AG04450 (cell line): ENCODE data around the gene CNTN6. TPM values are rescaled to one million over a fixed set of nuclear protein-coding genes. Genes with fewer than 3 reads are reported as not detected.

Source experiments
- CTCF ChIA-PET: fragments of 300-600, 350-600 bp; formaldehyde crosslinking; extraction: SDS; loops from one replicate; lab custom pipeline; 2022; ENCODE audit warnings: antibody characterized with exemption, inconsistent platforms; lab: Charles Lee
- POLR2A ChIA-PET: fragments of 350-600 bp; formaldehyde crosslinking; extraction: SDS; loops from one replicate; lab custom pipeline; 2021; ENCODE audit warnings: antibody characterized with exemption, inconsistent platforms; lab: Yijun Ruan, JAX
- DNase-seq: peaks from one replicate; pipeline ENCODE4 v3.0.0-alpha.2; 2011; ENCODE audit warnings: low read depth, low spot score
- H3K27ac ChIP-seq: one replicate; pipeline ENCODE4 v1.5.1; 2012; ENCODE audit warnings: low read depth, low read length, control low read depth
- H3K27me3 ChIP-seq: one replicate; pipeline ENCODE4 v1.6.0; 2012; ENCODE audit warnings: low read length; ENCODE audit not compliant: control insufficient read depth, insufficient read depth
- H3K4me3 ChIP-seq: 2 replicates; pipeline ENCODE4 v1.5.1; 2011; ENCODE audit warnings: mild to moderate bottlenecking, low read depth, low read length, control low read depth
- H3K9me3 ChIP-seq: 2 replicates; pipeline ENCODE4 v1.5.1; 2012; ENCODE audit warnings: low read length; ENCODE audit not compliant: control insufficient read depth, insufficient read depth
- polyA plus RNA-seq: library from polyadenylated mRNA; depleted of rRNA; stranded (reverse); fragments of >200 nt; gene quantifications from 2 replicates; pipeline ENCODE4 v1.2.3, GENCODE V29; 2011
- TF ChIP-seq, protein P1 (sequence below): IDR thresholded peaks from 2 replicates; pipeline ENCODE4 v1.5.1; 2011; ENCODE audit warnings: low read depth, low read length, control low read depth, inconsistent platforms

CNTN6 gene
- polyA plus RNA-seq, 1 experiment, result not detected

- TF ChIP-seq, protein P1, sequence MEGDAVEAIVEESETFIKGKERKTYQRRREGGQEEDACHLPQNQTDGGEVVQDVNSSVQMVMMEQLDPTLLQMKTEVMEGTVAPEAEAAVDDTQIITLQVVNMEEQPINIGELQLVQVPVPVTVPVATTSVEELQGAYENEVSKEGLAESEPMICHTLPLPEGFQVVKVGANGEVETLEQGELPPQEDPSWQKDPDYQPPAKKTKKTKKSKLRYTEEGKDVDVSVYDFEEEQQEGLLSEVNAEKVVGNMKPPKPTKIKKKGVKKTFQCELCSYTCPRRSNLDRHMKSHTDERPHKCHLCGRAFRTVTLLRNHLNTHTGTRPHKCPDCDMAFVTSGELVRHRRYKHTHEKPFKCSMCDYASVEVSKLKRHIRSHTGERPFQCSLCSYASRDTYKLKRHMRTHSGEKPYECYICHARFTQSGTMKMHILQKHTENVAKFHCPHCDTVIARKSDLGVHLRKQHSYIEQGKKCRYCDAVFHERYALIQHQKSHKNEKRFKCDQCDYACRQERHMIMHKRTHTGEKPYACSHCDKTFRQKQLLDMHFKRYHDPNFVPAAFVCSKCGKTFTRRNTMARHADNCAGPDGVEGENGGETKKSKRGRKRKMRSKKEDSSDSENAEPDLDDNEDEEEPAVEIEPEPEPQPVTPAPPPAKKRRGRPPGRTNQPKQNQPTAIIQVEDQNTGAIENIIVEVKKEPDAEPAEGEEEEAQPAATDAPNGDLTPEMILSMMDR, result no peak
- POLR2A ChIA-PET, result no interaction called here
- H3K9me3 ChIP-seq, result no peaks in the 10 kb centered on the region; the same call in none of the 2 replicates
- H3K27me3 ChIP-seq, result no peaks in the 10 kb centered on the region
- no peak for DNase-seq
- no peak overlapping the region for H3K27ac ChIP-seq
- CTCF ChIA-PET, result no interaction called here
- H3K4me3 ChIP-seq, result no peak overlapping the region
These were observed 86.3 kb downstream of the CNTN6 start for GRCh38 chr3:1179146-1179545.

GRCh38 chr3:1183320-1184048 lies 90.7 kb downstream of the CNTN6 start:
- DNase-seq, result no peak
- Histone ChIP-seq H3K4me3 (no peak overlapping the region), H3K27me3 (no peaks in the 10 kb centered on the region), H3K27ac (no peak overlapping the region), H3K9me3 (no peaks in the 10 kb centered on the region)
- TF ChIP-seq, protein P1, result no peak
- CTCF ChIA-PET, result no interaction called here
- POLR2A ChIA-PET, result no interaction called here

DNA sequence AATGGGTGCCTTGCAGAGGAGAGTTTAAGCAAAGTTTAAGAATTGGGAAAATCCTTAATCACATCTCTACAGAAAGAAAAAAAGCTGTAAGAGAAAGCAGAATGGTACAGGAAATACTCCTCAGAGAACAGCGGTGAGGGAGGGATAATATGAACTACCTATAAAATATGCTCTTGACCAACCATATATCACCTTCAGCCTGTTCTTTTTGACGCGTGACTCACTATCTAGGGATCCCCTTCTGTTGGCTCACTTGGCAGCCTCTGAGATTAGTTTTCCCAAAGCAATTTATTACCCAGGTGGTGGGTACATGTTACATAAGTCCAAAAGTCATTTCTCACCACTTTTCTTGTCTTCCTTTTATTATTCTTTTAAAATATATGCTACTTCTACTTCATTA lies 97.7 kb downstream of the CNTN6 start:
- ChIA-PET CTCF (no interaction called here), POLR2A (no interaction called here)
- no peak overlapping the region for H3K27ac ChIP-seq

DNA sequence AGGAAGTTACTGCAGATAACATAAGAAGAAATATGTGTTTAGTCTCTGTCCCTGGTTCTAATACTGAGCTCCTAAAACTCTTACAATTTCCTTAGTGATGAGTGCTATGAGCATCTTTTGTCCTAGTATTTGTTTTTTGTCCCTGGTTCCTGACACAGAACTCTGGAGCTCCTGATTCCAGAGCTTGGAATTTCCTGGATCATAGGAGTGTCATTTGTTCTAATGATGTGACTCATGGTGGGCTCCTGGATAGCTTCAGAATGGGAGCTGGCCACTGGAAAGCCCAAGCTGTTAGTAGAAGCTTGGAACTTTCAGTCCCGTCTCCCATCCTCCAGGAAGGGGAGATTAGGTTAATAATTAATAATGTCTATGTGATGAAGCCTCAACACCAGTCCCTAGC lies 98.2 kb downstream of the CNTN6 start:
- Histone ChIP-seq H3K4me3 (no peak overlapping the region), H3K9me3 (no peaks in the 10 kb centered on the region), H3K27me3 (no peaks in the 10 kb centered on the region), H3K27ac (no peak overlapping the region)
- CTCF ChIA-PET, result no interaction called here
- DNase-seq, result no peak
- POLR2A ChIA-PET, result no interaction called here
- TF ChIP-seq, protein P1, result no peak

More for the DNA sequence above, 97.7 kb downstream of the CNTN6 start:
- Histone ChIP-seq H3K4me3 (no peak overlapping the region), H3K27me3 (no peaks in the 10 kb centered on the region), H3K9me3 (no peaks in the 10 kb centered on the region)
- no peak for DNase-seq
- TF ChIP-seq, protein P1, result no peak

DNA sequence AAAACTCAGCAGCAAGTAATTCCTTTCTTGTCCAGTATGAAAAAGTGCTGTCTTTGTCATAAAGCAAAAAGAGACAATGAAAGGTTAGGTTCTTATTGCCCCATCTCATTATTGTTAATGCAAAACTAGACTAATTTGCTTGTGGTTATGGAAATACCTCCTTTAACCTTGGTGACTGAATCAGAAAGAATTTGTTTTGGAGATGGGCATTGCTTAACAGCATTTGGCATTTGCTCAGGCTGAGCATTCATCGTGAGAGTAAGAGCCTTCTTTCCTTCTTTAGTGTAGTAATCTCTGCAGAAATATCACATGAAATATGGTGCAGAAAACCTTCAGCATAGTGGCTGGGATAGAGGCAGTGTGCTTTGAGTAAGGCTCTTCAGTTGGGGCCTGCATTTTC lies 103.1 kb downstream of the CNTN6 start:
- TF ChIP-seq, protein P1, result no peak
- CTCF ChIA-PET, result no interaction called here
- peak; percentile 13 for DNase-seq

More for the DNA sequence above, 103.1 kb downstream of the CNTN6 start:
- H3K27ac ChIP-seq, result no peak overlapping the region
- no peaks in the 10 kb centered on the region for H3K27me3 ChIP-seq
- peaks cover 5% of the 10 kb centered on the region; the same call in 1 of the 2 replicates for H3K9me3 ChIP-seq
- no peak overlapping the region for H3K4me3 ChIP-seq
- POLR2A ChIA-PET, result interaction anchor here (0.6 kb wide), 1 partner anchor 19 kb away, joined by 3 read pairs; no protein-coding TSS in a partner anchor
